GM12878 (cell line): Measurements from ENCODE around the gene PIGBOS1. TPM values are rescaled to one million over a fixed set of nuclear protein-coding genes. Genes with fewer than 3 reads are reported as not detected.

Experiments
- LARP7 ChIP-seq: fragments of 450-650 bp; IDR thresholded peaks from 2 replicates; pipeline ENCODE4 v1.6.1; 2017; ENCODE audit warnings: mild to moderate bottlenecking
- MEF2A ChIP-seq: IDR thresholded peaks from 2 replicates; pipeline ENCODE4 v1.6.1; 2011; ENCODE audit warnings: low read depth, mild to moderate bottlenecking, low read length, moderate library complexity; ENCODE audit not compliant: insufficient read depth
- MLLT1 ChIP-seq: fragments of 450-650 bp; IDR thresholded peaks from 2 replicates; pipeline ENCODE4 v1.6.1; 2016; ENCODE audit warnings: mild to moderate bottlenecking
- NFXL1 ChIP-seq: fragments of 450-650 bp; IDR thresholded peaks from 2 replicates; pipeline ENCODE4 v1.6.1; 2017; ENCODE audit warnings: antibody characterized with exemption, mild to moderate bottlenecking, borderline replicate concordance
- SMAD1 ChIP-seq: fragments of 450-650 bp; IDR thresholded peaks from 2 replicates; pipeline ENCODE4 v1.6.1; 2018; ENCODE audit warnings: mild to moderate bottlenecking, low read depth; ENCODE audit not compliant: partially characterized antibody
- TAF1 ChIP-seq: IDR thresholded peaks from 2 replicates; pipeline ENCODE4 v1.6.1; 2011; ENCODE audit warnings: mild to moderate bottlenecking, low read depth, low read length, borderline replicate concordance
- TCF3 ChIP-seq: IDR thresholded peaks from 2 replicates; pipeline ENCODE4 v1.6.1; 2012; ENCODE audit warnings: low read depth, mild to moderate bottlenecking, low read length, borderline replicate concordance; ENCODE audit not compliant: insufficient read depth
- WRNIP1 ChIP-seq: IDR thresholded peaks from 2 replicates; pipeline ENCODE4 v1.6.1; 2011; ENCODE audit warnings: low read depth, low read length, improper control_type of control experiment, borderline replicate concordance
- ZBTB11 ChIP-seq: fragments of 450-650 bp; formaldehyde crosslinking; IDR thresholded peaks from 2 replicates; pipeline ENCODE4 v1.5.0; 2022; ENCODE audit warnings: mild to moderate bottlenecking, missing genetic modification characterization
- ZNF384 ChIP-seq: IDR thresholded peaks from 2 replicates; pipeline ENCODE4 v1.6.1; 2012; ENCODE audit warnings: low read depth, mild to moderate bottlenecking, low read length, improper control_type of control experiment, borderline replicate concordance
- ZNF592 ChIP-seq: fragments of 450-650 bp; IDR thresholded peaks from 2 replicates; pipeline ENCODE4 v1.6.1; 2017; ENCODE audit warnings: mild to moderate bottlenecking, moderate library complexity
- polyA plus RNA-seq, 11 experiments: library from polyadenylated mRNA; depleted of rRNA in 4 of 11; unstranded in 6 of 11; stranded (reverse) in 5 of 11; fragments of >200 nt; fragmentation: Nextera tagmentation in 4 of 11; fragmentation: Illumina TruSeq in 1 of 11; extraction: Ambion mirVana in 4 of 11; extraction: Trizol in 1 of 11; gene quantifications; 1 replicate in 1 of 11; 2 replicates in 10 of 11; pipeline versions ENCODE4 v1.2.1 to v1.2.3, GENCODE V29; 2011 to 2016; ENCODE audit warnings: inconsistent platforms in 2 of 11, missing spikeins in 2 of 11, low read depth in 1 of 11
- total RNA-seq, 4 experiments: library from RNA; depleted of rRNA in 3 of 4; stranded (reverse); fragments of >200 nt in 3 of 4; fragmentation: Illumina TruSeq in 1 of 4; extraction: Trizol in 1 of 4; gene quantifications; 2 replicates each; pipeline versions ENCODE4 v1.2.1 to v1.2.3, GENCODE V29; 2013 to 2021

The PIGBOS1 gene
- total and polyA plus RNA-seq, 10 of the 15 experiments (the other 5 are each of a cell fraction or from before 2014, with no cell fraction given): 7.1 to 24.7 (median 10.2) TPM

GRCh38 chr15:55357774-55358173, 38.9 kb upstream of the PIGBOS1 start (continued):
- TF ChIP-seq ZBTB11 (CRISPR knock-in tag): no peak
- TF ChIP-seq TCF3: no peak
- no peak for TF ChIP-seq TAF1
- no peak for TF ChIP-seq MEF2A
- no peak for TF ChIP-seq LARP7
- no peak for TF ChIP-seq MLLT1
- no peak for TF ChIP-seq NFXL1
- TF ChIP-seq SMAD1: no peak
- no peak for TF ChIP-seq WRNIP1
- TF ChIP-seq ZNF592: no peak
- TF ChIP-seq ZNF384: no peak
